HG03097 (cell line): Measurements from ENCODE around the gene HES5.

Experiments used
- ATAC-seq: cut with Tn5 transposase; IDR thresholded peaks from one replicate; pipeline ENCODE4 v1.9.1; 2021; ENCODE audit not compliant: unreplicated experiment, low FRiP score

The HES5 gene

GRCh38 chr1:2533365-2533764 lies 3.3 kb upstream of the HES5 start:
- ATAC-seq: no peak

DNA sequence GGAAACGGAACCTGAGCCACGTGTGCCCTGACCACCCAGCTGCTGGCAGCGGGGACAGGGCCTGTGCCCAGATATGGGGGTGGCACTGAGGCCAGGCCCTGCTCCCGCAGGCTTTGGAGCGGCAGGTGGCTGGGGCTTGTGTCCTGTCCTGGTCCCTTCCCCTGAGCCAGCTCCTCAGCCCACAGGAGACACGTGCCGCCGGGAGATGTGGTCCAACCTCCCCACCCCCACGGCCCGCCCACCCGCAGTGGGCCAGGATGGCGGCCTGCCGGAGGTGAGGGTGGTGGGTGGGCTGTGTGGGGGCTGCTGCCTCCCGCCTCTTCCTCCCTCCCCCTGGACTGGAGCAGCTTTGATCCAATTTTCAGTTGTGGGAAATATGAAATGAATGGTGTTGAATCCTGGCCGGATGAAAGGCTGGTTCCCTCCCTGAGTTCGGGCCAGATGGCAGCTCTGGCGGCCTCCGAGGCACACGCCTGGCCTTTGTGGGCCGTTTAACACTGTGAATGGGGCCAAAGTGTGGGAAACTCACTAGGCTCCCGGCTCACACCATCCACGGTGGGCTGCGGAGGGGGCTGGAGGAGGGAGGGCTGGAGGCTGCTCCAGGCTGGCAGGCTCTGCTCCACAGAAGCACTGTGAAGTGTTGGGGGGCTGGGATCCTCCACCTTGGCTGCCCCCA lies 2.6 kb upstream of the HES5 start:
- no peak for ATAC-seq

GRCh38 chr1:2530513-2531361 lies 674 bp upstream of the HES5 start:
- ATAC-seq: no peak

- ATAC-seq: no peak
These were observed 888 bp downstream of the HES5 start for GRCh38 chr1:2528966-2529783.

- no peak for ATAC-seq
These were observed 1.5 kb downstream of the HES5 start for GRCh38 chr1:2528611-2528965.

GRCh38 chr1:2528016-2528415 lies 2.0 kb downstream of the HES5 start:
- no peak for ATAC-seq

GRCh38 chr1:2527556-2527860 lies 2.6 kb downstream of the HES5 start:
- ATAC-seq: no peak

DNA sequence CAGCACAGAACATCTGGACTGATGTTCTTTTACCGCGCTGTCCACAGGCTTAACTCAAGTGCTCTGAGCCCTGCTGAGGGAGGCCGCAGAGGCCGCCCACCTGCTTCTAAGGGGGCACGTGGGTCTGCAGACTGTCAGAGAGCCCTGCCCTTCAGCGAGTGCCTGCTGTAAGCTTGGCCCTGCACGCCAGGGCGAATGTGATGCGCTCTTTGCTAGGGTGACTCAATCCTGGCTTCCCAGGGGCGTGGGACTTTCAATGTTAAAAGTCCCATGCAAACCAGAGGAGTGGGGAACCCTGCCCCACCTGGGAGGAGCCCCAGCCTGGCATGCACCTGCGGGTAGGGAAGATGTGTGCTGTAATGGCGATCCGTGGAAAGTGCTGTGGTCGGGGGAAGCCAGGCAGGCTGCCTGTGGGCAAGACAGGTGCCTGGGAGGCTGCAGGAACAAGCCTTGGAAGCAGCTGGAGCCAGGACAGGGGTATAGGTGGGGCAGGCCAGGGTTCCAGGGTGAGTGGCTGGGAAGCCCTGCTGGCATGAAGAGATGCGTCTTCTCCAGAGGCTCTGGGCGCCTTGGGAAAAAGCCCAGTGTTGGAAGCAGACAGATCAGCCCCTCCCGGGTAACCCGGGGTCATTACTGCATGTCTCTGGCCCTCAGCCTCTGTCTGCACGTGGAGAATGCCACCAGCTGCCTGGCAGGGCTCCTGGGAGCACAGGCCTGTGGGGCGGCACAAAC lies 3.1 kb downstream of the HES5 start:
- peak; percentile 15 for ATAC-seq

- peak; percentile 80 for ATAC-seq
These were observed 3.9 kb downstream of the HES5 start, which contains the start of gene PANK4 for GRCh38 chr1:2525920-2526823. TSS of gene PANK4 (minus strand) at chr1:2526596. CDS start at chr1:2526587, 9 bp downstream.

DNA sequence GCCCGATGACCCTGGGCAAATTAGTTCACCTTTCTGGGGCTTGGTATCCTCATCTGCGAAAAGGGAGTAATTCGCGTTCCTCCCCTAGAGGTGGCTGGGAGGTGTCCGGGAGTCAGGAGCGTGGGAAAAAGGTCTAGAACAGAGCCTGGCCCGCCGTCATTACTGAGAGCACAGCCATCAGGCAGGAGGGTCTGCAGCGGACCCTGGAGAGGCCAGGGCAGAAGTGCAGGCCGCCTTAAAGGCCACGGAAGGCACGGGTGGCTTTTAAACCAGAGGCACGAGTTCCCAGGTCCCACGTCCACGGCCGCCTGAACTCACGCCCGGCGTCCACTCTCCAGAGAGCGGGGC lies 4.5 kb downstream of the HES5 start:
- no peak for ATAC-seq

DNA sequence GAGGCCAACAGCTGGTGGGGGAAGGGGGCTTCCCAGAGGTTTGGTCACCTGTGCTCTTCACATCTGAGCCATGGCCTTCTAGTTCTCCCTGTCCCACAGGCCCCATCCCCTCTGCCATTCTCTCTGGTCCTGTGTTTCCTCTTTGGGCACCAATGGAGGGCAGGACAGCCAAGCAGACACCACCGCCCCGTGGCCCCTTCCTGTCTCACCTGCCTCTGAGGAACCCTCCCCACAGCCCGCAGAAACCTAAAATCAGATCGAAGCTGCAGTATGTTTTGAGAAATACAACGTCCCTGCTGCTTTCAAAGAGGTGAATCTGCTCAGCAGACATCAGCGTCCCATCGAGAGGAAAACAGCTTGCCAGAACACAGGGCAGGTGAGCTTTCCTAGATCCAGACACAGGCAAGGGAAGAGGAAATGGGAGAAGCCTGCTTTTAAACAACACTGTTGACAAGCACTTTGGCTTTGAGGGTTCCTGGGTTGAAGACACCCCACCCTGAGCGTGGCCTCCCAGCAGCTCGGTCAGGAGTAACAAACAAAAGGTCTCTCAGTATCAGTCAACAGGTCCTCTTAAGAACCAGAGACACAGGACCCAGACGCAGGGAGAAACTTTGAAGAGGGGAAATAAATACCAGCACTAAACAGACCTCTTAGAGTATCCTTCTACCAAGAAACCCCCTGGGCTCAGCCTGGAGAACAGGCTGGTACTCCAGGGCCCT lies 6.0 kb downstream of the HES5 start:
- no peak for ATAC-seq

GRCh38 chr1:2523191-2523890 lies 6.7 kb downstream of the HES5 start:
- ATAC-seq: no peak

DNA sequence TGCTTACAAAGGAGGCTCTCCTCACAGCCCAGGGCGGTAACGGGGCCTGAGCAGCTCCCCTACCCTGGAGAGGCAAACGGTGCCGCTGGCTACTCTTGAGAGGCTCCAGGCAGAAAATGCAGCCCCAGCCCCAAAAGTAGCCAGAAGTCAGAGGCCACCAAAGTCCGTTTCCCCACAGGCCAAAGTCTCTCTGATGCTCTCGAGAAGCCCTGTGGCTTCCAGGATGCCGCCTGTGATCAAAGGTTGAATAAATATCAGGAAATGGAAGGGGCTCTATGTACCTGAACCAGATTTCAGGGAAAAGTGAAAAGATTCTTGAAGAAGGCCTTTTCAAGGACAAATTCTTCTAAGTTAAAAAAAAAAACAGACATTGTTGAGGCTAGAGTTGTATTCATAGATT lies 7.8 kb downstream of the HES5 start:
- no peak for ATAC-seq

- no peak for ATAC-seq
These were observed 9.3 kb downstream of the HES5 start for GRCh38 chr1:2520806-2521205.

DNA sequence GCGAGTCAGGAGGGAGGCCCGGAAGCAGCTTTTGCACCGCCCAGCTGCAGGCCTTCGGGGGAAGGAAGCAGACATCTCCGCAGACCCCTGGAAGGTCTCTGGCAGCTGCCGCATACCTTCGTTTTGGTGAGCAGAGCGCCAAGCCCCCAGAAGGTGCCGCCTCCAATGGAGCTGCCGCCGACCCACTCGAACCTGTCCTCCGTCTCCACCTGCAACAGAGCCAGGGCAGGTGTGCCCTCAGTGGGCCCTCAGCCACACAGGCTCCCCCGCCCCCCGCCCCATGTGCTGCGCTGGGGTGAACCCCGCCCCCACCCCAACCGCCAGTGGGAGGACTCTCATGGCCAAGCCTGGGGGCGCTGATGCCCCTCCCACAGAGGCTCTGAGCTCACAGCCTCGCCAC lies 9.9 kb downstream of the HES5 start:
- ATAC-seq: no peak

- ATAC-seq: no peak
These were observed 10.3 kb downstream of the HES5 start for GRCh38 chr1:2519729-2520128.

DNA sequence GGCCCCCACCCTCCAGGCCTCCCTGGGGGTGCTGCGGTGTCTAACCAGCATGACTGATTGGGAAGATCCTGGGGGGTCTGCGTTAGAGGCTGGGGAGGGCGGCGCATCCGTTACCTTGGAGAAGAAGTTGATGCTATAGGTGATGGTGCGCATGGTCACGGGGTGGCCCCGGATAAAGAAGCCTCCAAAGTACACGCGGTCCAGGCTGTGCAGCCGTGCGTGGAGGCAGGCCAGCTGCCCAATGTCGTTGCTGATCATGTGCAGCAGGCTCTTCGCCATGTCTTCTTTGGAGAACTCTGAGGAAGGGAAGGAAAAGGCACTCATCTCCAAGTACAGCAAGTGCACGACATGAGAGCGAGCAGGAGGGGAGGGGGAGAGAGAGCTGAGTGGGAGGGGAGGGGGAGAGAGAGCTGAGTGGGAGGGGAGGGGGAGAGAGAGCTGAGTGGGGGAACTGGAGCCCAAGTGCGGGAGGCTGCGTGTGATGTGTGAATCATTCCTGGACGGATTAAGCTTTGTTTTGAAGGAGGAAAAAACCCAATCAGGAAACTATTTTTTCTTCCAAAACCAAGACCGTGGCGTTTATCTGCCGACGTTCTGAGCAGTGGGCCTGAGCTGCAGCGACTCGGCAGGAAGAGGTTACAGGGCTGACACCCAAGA lies 10.9 kb downstream of the HES5 start:
- ATAC-seq: no peak

GRCh38 chr1:2518528-2518927 lies 11.5 kb downstream of the HES5 start:
- no peak for ATAC-seq
